ENCODE results near the gene BCAS3.

GRCh38 chr17:61057257-61057656 lies 379.6 kb downstream of the BCAS3 start:
- TF ChIP-seq POLR2AphosphoS5 (IDR thresholded peaks at IDR 0.05), result no peak
- no peak for TF ChIP-seq CTCF (IDR thresholded peaks at IDR 0.05)
- TF ChIP-seq EP300 (IDR thresholded peaks at IDR 0.05), result no peak
- no peak for TF ChIP-seq POLR2A (IDR thresholded peaks at IDR 0.05)
